WTC11 (cell line): ENCODE measurements around the gene DENND2C. TPM values are rescaled to one million over a fixed set of nuclear protein-coding genes. Genes with fewer than 3 reads are reported as not detected.

Source experiments
- ATAC-seq: fragments of 200-7000 bp; cut with Tn5 transposase; 2 replicates; pipeline ENCODE4 v1.10.0; 2021; ENCODE audit warnings: mild to moderate bottlenecking, moderate library complexity
- CTCF ChIA-PET: fragments of 300-600 bp; sonication (Branson Sonifier 250); formaldehyde crosslinking; loops from one replicate; lab custom pipeline; 2021; ENCODE audit warnings: antibody characterized with exemption; lab: Charles Lee
- POLR2A ChIA-PET: fragments of 350-600 bp; sonication (Branson Sonifier 250); formaldehyde crosslinking; loops from one replicate; lab custom pipeline; 2021; ENCODE audit warnings: antibody characterized with exemption; lab: Charles Lee
- DNase-seq: peaks from one replicate; pipeline ENCODE4 v3.0.0; 2021; ENCODE audit warnings: low spot score
- H3K27ac Mint-ChIP-seq: 2 replicates; pipeline ENCODE4 v1.8.0; 2021; ENCODE audit warnings: mixed read lengths
- H3K27me3 Mint-ChIP-seq: 2 replicates; pipeline ENCODE4 v1.8.0; 2021; ENCODE audit warnings: low read depth, mild to moderate bottlenecking, moderate library complexity, mixed read lengths
- H3K36me3 Mint-ChIP-seq: 2 replicates; pipeline ENCODE4 v1.8.0; 2021; ENCODE audit warnings: mixed read lengths
- H3K4me1 Mint-ChIP-seq: 2 replicates; pipeline ENCODE4 v1.8.0; 2022; ENCODE audit warnings: mixed read lengths
- H3K4me3 Mint-ChIP-seq: 2 replicates; pipeline ENCODE4 v1.8.0; 2021; ENCODE audit warnings: mild to moderate bottlenecking, moderate library complexity, mixed read lengths
- H3K9me3 Mint-ChIP-seq: 2 replicates; pipeline ENCODE4 v1.8.0; 2021; ENCODE audit warnings: mixed read lengths
- ATF1 ChIP-seq: sonication (generic); formaldehyde crosslinking; IDR thresholded peaks from 2 replicates; pipeline ENCODE4 v1.8.1; 2023; ENCODE audit warnings: mild to moderate bottlenecking, moderate library complexity, missing genetic modification reagents
- CREB1 ChIP-seq: sonication (generic); formaldehyde crosslinking; IDR thresholded peaks from 2 replicates; pipeline ENCODE4 v1.8.0; 2023; ENCODE audit warnings: mild to moderate bottlenecking, missing genetic modification reagents
- CTCF ChIP-seq: fragments of 200-600 bp; IDR thresholded peaks from 2 replicates; pipeline ENCODE4 v1.8.0; 2022; ENCODE audit warnings: antibody characterized with exemption
- E2F5 ChIP-seq: sonication (generic); formaldehyde crosslinking; IDR thresholded peaks from 2 replicates; pipeline ENCODE4 v1.8.1; 2022; ENCODE audit warnings: mild to moderate bottlenecking, moderate library complexity, missing genetic modification reagents
- ELF4 ChIP-seq: sonication (generic); formaldehyde crosslinking; IDR thresholded peaks from 2 replicates; pipeline ENCODE4 v1.8.1; 2022; ENCODE audit warnings: low read depth, mild to moderate bottlenecking, moderate library complexity, missing genetic modification reagents
- GABPB1 ChIP-seq: sonication (generic); formaldehyde crosslinking; IDR thresholded peaks from 2 replicates; pipeline ENCODE4 v1.8.1; 2023; ENCODE audit warnings: mild to moderate bottlenecking, missing genetic modification reagents
- GRHL2 ChIP-seq: fragments of 250-450 bp; sonication (Bioruptor Pico); IDR thresholded peaks from 2 replicates; pipeline ENCODE4 v1.8.0; 2022; ENCODE audit warnings: mild to moderate bottlenecking, moderate library complexity; ENCODE audit not compliant: insufficient replicate concordance, severe bottlenecking
- HMGA2 ChIP-seq: fragments of 250-450 bp; sonication (Bioruptor Pico); IDR thresholded peaks from 2 replicates; pipeline ENCODE4 v1.4.0; 2021; ENCODE audit warnings: mild to moderate bottlenecking, moderate library complexity
- KAT7 ChIP-seq: sonication (generic); formaldehyde crosslinking; IDR thresholded peaks from 2 replicates; pipeline ENCODE4 v1.8.1; 2023; ENCODE audit warnings: missing genetic modification reagents, mild to moderate bottlenecking, borderline replicate concordance
- MAX ChIP-seq: sonication (generic); formaldehyde crosslinking; IDR thresholded peaks from 2 replicates; pipeline ENCODE4 v1.8.0; 2022; ENCODE audit warnings: mild to moderate bottlenecking, missing genetic modification reagents
- NFATC4 ChIP-seq: fragments of 250-450 bp; sonication (Bioruptor Pico); IDR thresholded peaks from 2 replicates; pipeline ENCODE4 v1.9.0; 2021; ENCODE audit warnings: mild to moderate bottlenecking
- NFE2L1 ChIP-seq: sonication (generic); formaldehyde crosslinking; IDR thresholded peaks from 2 replicates; pipeline ENCODE4 v1.8.1; 2023; ENCODE audit warnings: missing genetic modification reagents
- PREB ChIP-seq: sonication (generic); formaldehyde crosslinking; IDR thresholded peaks from 2 replicates; pipeline ENCODE4 v1.8.1; 2022; ENCODE audit warnings: mild to moderate bottlenecking, missing genetic modification reagents, moderate library complexity, borderline replicate concordance
- RELA ChIP-seq: sonication (generic); formaldehyde crosslinking; IDR thresholded peaks from 2 replicates; pipeline ENCODE4 v1.8.1; 2022; ENCODE audit warnings: missing genetic modification reagents, mild to moderate bottlenecking, borderline replicate concordance
- SOX15 ChIP-seq: fragments of 250-450 bp; sonication (Bioruptor Pico); IDR thresholded peaks from 2 replicates; pipeline ENCODE4 v1.9.0; 2021; ENCODE audit warnings: mild to moderate bottlenecking
- SP1 ChIP-seq: sonication (generic); formaldehyde crosslinking; conservative IDR thresholded peaks from 2 replicates; pipeline ENCODE4 v1.8.1; 2022; ENCODE audit warnings: missing genetic modification reagents
- USF2 ChIP-seq: sonication (generic); formaldehyde crosslinking; IDR thresholded peaks from 2 replicates; pipeline ENCODE4 v1.8.1; 2023; ENCODE audit warnings: mild to moderate bottlenecking, missing genetic modification reagents, moderate library complexity
- ZNF317 ChIP-seq: sonication (generic); formaldehyde crosslinking; IDR thresholded peaks from 2 replicates; pipeline ENCODE4 v1.8.1; 2023; ENCODE audit warnings: low read depth, mild to moderate bottlenecking, moderate library complexity, missing genetic modification reagents, borderline replicate concordance
- ZNF425 ChIP-seq: fragments of 250-450 bp; sonication (Bioruptor Pico); conservative IDR thresholded peaks from 2 replicates; pipeline ENCODE4 v1.9.0; 2021; ENCODE audit warnings: mild to moderate bottlenecking
- ZSCAN18 ChIP-seq: fragments of 250-450 bp; sonication (Bioruptor Pico); IDR thresholded peaks from 2 replicates; pipeline ENCODE4 v2.1.2; 2022; ENCODE audit warnings: mild to moderate bottlenecking, moderate library complexity
- total RNA-seq: library from RNA; stranded (reverse); gene quantifications from 3 replicates; pipeline ENCODE4 v1.2.3, GENCODE V29; 2021

Gene DENND2C
- total RNA-seq, 1 experiment from 2014 or later = 2.9 TPM

- no peaks in the 10 kb centered on the region for H3K4me1 Mint-ChIP-seq
- DNase-seq (no peak), ATAC-seq (no peak)
- no peak overlapping the region for H3K27ac Mint-ChIP-seq
- TF ChIP-seq GRHL2 (CRISPR knock-in tag) (no peak), MAX (CRISPR knock-in tag) (no peak), E2F5 (no peak), ZNF317 (CRISPR knock-in tag) (no peak), ELF4 (no peak), ZSCAN18 (CRISPR knock-in tag) (no peak), GABPB1 (CRISPR knock-in tag) (no peak), RELA (CRISPR knock-in tag) (no peak), PREB (CRISPR knock-in tag) (no peak), USF2 (CRISPR knock-in tag) (no peak), SOX15 (CRISPR knock-in tag) (no peak), ATF1 (no peak), SP1 (CRISPR knock-in tag) (no peak), NFE2L1 (no peak), NFATC4 (CRISPR knock-in tag) (no peak), CTCF (no peak), HMGA2 (CRISPR knock-in tag) (no peak), CREB1 (CRISPR knock-in tag) (no peak), ZNF425 (CRISPR knock-in tag) (no peak), KAT7 (no peak)
- ChIA-PET CTCF (interaction anchor here (0.6 kb wide), 1 partner anchor 294 kb away, joined by 3 read pairs; no protein-coding TSS in a partner anchor), POLR2A (no interaction called here)
- H3K9me3 Mint-ChIP-seq = peaks cover 7% of the 10 kb centered on the region
- H3K4me3 Mint-ChIP-seq = no peak overlapping the region
- H3K27me3 Mint-ChIP-seq = no peaks in the 10 kb centered on the region
- H3K36me3 Mint-ChIP-seq = no peaks in the 10 kb centered on the region; the same call in 1 of the 2 replicates
These were observed 74.2 kb downstream of the DENND2C start for GRCh38 chr1:114595602-114596001.
